ENCODE results near the gene CDK19.

CDK19 gene

DNA sequence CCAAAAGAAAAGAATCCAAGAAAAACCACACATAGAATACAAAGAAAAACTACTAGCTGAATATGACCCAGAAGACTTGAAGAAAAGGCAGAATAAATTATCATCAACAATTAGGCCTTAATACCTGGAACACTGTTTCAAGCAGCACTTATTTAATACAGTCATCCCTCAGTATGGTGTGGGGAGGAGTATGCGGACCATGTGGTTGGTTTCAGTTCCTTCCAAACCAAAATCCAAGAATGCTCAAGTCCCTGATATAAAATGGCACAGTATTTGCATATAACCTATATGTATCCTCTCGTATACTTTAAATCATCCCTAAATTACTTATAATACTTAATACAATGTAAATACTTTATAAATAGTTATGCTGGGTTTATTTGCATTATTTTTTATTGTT is 16.1 kb downstream of the CDK19 start:
- no peaks in the 10 kb centered on the region for H3K27me3 ChIP-seq
- H3K4me1 ChIP-seq: peaks cover 8% of the 10 kb centered on the region
- H3K4me3 ChIP-seq: no peak overlapping the region
- H3K9ac ChIP-seq: no peak overlapping the region
- H3K9me3 ChIP-seq: peaks cover 58% of the 10 kb centered on the region
- H4K20me1 ChIP-seq: peaks cover 15% of the 10 kb centered on the region; the same call in 1 of the 2 replicates
- H3K4me2 ChIP-seq: no peak overlapping the region
- H3K36me3 ChIP-seq: peaks cover 33% of the 10 kb centered on the region
- TF ChIP-seq Cebpa-rat (IDR thresholded peaks at IDR 0.05): no peak
- no peak overlapping the region for H3K27ac ChIP-seq

DNA sequence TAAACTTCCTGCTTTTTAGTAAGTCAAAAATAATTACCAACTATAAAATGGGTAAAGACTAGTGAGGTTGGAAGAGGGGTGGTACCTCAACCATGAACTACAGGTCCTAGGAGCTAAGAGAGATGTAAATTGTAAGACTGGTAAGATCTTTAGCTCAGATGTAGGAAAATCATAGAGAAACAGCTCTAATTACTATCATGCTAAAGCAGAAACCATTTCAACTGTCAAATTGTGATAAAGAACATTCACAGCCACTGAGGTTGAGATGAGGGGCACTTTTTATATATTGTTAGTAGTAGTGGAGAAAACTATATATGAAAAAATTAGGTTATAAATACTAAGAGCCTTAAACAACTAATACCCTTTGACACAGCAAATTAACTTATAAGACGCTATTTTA is 20.0 kb downstream of the CDK19 start:
- Histone ChIP-seq H3K27ac (no peak overlapping the region), H3K4me3 (no peak overlapping the region), H4K20me1 (0 out of 2 replicates have a peak, but pooled peaks cover 6% of the 10 kb centered on the region), H3K9me3 (peaks cover 57% of the 10 kb centered on the region), H3K36me3 (peaks cover 22% of the 10 kb centered on the region), H3K27me3 (no peaks in the 10 kb centered on the region), H3K9ac (no peak overlapping the region), H3K4me1 (no peaks in the 10 kb centered on the region), H3K4me2 (no peak overlapping the region)
- TF ChIP-seq Cebpa-rat (IDR thresholded peaks at IDR 0.05): no peak

DNA sequence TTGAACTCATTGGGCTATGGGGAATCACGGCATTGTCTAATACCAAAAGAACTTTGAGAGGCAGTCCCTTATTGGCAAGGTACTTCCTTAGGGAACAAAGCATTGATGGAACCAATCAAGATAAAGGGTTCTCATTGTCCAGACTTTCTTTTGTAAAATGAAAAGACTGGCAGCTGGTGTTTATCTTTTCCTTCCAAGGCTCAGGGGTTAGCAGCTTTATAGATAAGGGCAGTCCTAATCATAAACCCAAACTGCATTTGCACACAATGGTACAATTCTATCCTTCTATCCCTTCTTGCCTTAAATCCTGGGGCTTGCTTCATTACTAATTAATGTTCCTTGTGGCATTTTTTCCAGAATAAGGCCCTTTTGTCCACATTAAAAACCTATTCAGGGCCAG is 28.6 kb downstream of the CDK19 start:
- Histone ChIP-seq H3K4me2 (no peak overlapping the region), H3K4me3 (no peak overlapping the region), H3K36me3 (peaks cover 50% of the 10 kb centered on the region), H3K9me3 (peaks cover 49% of the 10 kb centered on the region), H3K9ac (no peak overlapping the region), H4K20me1 (peaks cover 24% of the 10 kb centered on the region), H3K4me1 (peaks cover 26% of the 10 kb centered on the region), H3K27me3 (no peaks in the 10 kb centered on the region), H3K27ac (no peak overlapping the region)
- TF ChIP-seq Cebpa-rat (IDR thresholded peaks at IDR 0.05): no peak

DNA sequence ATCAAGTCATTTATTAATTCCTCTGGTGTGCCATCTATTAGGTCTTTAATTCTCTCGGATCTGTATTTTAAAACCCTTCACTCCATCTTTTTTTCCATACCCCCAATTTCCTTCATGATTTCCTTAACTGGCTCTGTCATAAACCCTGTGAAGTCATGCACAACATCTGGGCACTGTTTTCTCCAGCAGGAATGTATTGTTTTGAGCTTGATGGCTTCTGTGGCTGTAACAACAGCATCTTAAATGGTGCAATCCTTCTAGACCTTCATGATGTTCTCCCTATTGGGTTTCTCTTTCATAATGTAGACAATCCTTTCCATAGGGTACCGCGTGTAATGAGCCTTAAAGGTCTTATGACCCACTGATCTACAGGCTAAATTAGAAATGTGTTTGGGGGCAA is 29.0 kb downstream of the CDK19 start:
- H3K4me2 ChIP-seq: no peak overlapping the region
- no peak overlapping the region for H3K27ac ChIP-seq
- no peak overlapping the region for H3K9ac ChIP-seq
- peaks cover 30% of the 10 kb centered on the region for H3K4me1 ChIP-seq
- H3K36me3 ChIP-seq: peaks cover 54% of the 10 kb centered on the region
- peaks cover 28% of the 10 kb centered on the region for H4K20me1 ChIP-seq
- no peak overlapping the region for H3K4me3 ChIP-seq
- no peak for TF ChIP-seq Cebpa-rat (IDR thresholded peaks at IDR 0.05)
- H3K9me3 ChIP-seq: peaks cover 46% of the 10 kb centered on the region
- H3K27me3 ChIP-seq: no peaks in the 10 kb centered on the region

DNA sequence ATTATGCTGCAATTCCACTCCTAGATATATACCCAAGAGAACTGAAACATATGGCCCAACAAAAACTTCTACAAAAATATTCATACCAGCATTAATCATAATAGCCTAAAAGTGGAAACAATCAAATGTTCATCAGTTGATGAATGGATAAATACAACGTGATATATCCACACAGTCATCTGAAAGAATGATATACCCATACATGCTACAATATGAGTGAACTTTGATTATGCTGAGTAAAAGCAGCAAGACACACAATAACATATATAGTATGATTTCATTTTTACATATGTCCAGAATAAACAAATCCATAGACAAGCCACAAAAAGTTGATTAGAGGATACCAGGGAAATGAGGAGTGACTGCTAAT is 30.7 kb downstream of the CDK19 start:
- Histone ChIP-seq H3K4me3 (no peak overlapping the region), H3K9me3 (peaks cover 35% of the 10 kb centered on the region), H3K27me3 (no peaks in the 10 kb centered on the region), H3K4me2 (no peak overlapping the region), H4K20me1 (peaks cover 32% of the 10 kb centered on the region), H3K9ac (no peak overlapping the region), H3K4me1 (peaks cover 33% of the 10 kb centered on the region), H3K27ac (no peak overlapping the region), H3K36me3 (peaks cover 55% of the 10 kb centered on the region)
- no peak for TF ChIP-seq Cebpa-rat (IDR thresholded peaks at IDR 0.05)

DNA sequence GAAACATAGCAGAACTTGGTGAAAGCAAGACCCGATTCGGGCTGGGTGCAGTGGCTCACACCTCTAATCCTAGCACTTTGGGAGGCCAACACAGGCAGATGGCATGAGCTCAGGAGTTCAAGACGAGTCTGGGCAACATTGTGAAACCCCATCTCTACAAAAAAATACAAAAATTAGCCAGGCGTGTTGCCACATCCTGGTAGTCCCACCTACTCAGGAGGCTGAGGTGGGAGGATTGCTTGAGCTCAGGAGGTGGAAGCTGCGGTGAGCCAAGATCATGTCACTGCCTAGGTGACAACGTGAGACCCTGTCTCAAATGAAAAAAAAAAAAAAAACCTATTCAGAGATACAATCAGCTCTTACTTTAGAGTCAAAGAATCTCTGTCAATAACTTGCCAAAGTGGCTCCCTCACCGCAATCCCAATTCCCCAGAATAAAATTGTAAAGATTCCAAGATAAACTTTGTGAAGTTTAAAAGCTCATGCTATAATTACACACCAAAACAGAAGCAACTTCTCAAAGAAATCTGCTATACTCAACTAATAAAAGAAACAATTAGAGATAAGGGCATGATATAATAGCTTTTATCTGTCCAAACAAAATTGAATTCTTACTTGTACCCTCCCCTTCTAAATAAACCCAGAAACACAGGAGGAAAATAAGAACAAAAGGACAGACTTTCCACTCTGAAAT is 33.6 kb downstream of the CDK19 start:
- no peak for TF ChIP-seq Cebpa-rat (IDR thresholded peaks at IDR 0.05)
- Histone ChIP-seq H3K4me2 (peak overlapping the region; percentile 19; the same call in 1 of the 2 replicates), H3K36me3 (peaks cover 44% of the 10 kb centered on the region), H3K27ac (no peak overlapping the region), H3K27me3 (no peaks in the 10 kb centered on the region), H4K20me1 (peaks cover 38% of the 10 kb centered on the region), H3K4me3 (no peak overlapping the region), H3K9ac (no peak overlapping the region), H3K9me3 (peaks cover 6% of the 10 kb centered on the region), H3K4me1 (peaks cover 33% of the 10 kb centered on the region)

DNA sequence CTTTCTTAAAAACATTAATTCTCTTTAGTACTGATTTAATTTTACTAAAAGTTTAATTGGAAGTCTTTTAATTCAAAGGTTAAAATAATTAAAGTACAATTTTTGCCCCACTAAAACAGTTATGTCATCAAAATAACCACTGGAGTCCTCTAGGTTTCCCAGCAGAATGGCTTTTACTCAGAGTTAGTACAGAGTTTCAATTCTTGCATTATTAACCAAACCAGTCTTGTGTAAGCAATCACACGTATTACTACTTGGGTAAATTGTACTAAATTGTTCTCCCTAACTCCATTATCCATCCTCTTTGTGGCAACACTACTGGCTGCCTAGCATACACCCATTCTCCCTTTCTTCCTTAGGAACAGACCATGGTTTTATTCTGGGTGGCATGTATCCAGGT is 36.9 kb downstream of the CDK19 start:
- Histone ChIP-seq H3K4me2 (no peak overlapping the region), H3K9me3 (peaks cover 1% of the 10 kb centered on the region), H4K20me1 (peaks cover 38% of the 10 kb centered on the region), H3K9ac (no peak overlapping the region), H3K4me3 (no peak overlapping the region), H3K27ac (no peak overlapping the region), H3K36me3 (peaks cover 45% of the 10 kb centered on the region), H3K4me1 (peaks cover 14% of the 10 kb centered on the region), H3K27me3 (no peaks in the 10 kb centered on the region)
- no peak for TF ChIP-seq Cebpa-rat (IDR thresholded peaks at IDR 0.05)

DNA sequence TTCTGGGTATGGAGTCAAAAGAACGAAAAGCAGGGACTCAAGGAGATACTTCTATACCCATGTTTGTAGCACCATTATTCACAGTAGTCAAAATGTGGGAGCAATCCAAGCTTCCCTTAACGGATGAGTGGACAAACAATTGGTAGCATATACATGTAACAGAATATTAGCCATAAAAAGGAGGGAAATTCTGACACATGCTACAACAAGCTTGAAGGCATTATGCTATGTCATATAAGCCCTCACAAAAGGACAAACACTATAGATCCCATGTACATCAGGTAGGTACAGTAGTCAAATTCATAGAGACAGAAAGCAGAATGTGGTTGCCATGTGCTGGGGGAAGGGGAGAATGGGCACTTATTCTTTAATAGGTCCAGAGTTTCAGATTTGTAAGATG is 37.6 kb downstream of the CDK19 start:
- Histone ChIP-seq H3K27ac (no peak overlapping the region), H4K20me1 (peaks cover 34% of the 10 kb centered on the region), H3K4me1 (peaks cover 12% of the 10 kb centered on the region), H3K4me2 (no peak overlapping the region), H3K9me3 (peaks cover 8% of the 10 kb centered on the region), H3K9ac (no peak overlapping the region), H3K4me3 (no peak overlapping the region), H3K27me3 (no peaks in the 10 kb centered on the region), H3K36me3 (peaks cover 52% of the 10 kb centered on the region)
- TF ChIP-seq Cebpa-rat (IDR thresholded peaks at IDR 0.05): no peak

DNA sequence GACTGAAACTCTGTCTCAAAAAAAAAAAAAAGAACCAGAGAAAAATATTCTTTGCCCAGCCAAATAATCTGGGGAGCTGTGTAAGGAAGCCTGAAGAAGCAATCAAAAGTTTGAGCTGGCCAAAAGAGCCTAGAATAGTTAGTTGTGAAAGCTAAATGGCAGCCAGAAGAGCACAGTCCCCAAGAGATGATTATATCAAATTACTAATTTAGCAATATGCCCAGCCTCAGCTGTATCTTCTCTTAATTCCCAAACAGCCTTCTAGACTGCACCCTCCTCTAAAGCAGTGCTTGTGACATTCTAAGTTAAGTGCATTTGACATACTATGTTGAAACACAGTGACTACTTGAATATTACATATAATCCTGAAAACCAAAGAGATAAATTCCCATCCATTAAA is 38.9 kb downstream of the CDK19 start:
- H3K9me3 ChIP-seq: peaks cover 20% of the 10 kb centered on the region
- peaks cover 4% of the 10 kb centered on the region for H3K4me1 ChIP-seq
- H3K27me3 ChIP-seq: no peaks in the 10 kb centered on the region
- H3K9ac ChIP-seq: no peak overlapping the region
- no peak overlapping the region for H3K27ac ChIP-seq
- peaks cover 22% of the 10 kb centered on the region for H4K20me1 ChIP-seq
- H3K36me3 ChIP-seq: peaks cover 63% of the 10 kb centered on the region
- no peak overlapping the region for H3K4me2 ChIP-seq
- no peak overlapping the region for H3K4me3 ChIP-seq
- no peak for TF ChIP-seq Cebpa-rat (IDR thresholded peaks at IDR 0.05)

DNA sequence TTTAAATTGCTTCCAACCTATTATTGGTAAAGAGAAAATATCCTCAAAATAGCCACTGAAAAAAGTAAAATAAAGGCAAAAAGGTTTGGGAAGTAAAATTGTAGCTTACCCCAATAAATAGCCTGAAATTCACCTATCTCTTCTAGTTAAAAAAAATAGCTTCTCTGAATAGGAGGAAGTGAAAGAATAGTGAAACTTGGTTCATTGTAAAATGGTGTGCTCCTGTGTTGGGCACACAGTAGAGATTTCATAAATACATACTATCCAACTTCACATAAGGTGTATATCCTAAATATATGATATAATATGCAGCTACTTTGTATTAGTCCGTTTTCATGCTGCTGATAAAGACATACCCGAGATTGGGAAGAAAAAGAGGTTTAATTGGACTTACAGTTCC is 45.3 kb downstream of the CDK19 start:
- H3K4me1 ChIP-seq: no peaks in the 10 kb centered on the region
- H3K4me2 ChIP-seq: no peak overlapping the region
- no peak for TF ChIP-seq Cebpa-rat (IDR thresholded peaks at IDR 0.05)

DNA sequence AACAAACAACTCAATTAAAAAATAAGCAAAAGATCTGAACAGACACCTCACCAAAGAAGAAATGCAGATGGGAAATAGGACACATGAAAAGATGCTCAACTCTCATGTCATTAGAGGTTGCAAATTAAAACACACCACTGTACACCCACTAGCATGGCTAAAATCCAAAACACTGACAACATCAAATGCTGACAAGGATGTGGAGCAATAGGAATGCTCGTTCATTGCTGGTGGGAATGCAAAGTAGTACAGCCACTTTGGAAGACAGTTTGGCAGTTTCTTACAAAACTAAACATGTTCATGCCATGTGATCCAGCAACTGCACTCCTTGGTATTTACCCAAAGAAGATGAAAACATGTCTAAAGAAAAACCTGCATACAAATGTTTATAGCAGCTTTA is 47.2 kb downstream of the CDK19 start:
- Histone ChIP-seq H3K4me1 (no peaks in the 10 kb centered on the region), H3K9ac (no peak overlapping the region), H3K27me3 (no peaks in the 10 kb centered on the region), H3K4me3 (no peak overlapping the region), H3K36me3 (peaks cover 95% of the 10 kb centered on the region), H3K4me2 (no peak overlapping the region), H3K9me3 (peaks cover 85% of the 10 kb centered on the region), H3K27ac (no peak overlapping the region), H4K20me1 (no peaks in the 10 kb centered on the region)
- no peak for TF ChIP-seq Cebpa-rat (IDR thresholded peaks at IDR 0.05)

More for the DNA sequence above, 45.3 kb downstream of the CDK19 start:
- Histone ChIP-seq H3K9me3 (peaks cover 79% of the 10 kb centered on the region), H3K27ac (no peak overlapping the region), H3K4me3 (no peak overlapping the region), H3K27me3 (no peaks in the 10 kb centered on the region), H4K20me1 (no peaks in the 10 kb centered on the region), H3K36me3 (peaks cover 92% of the 10 kb centered on the region), H3K9ac (no peak overlapping the region)
